ENCODE data around the gene MAP4. TPM values are rescaled to one million over a fixed set of nuclear protein-coding genes. Genes with fewer than 3 reads are reported as not detected.

MAP4 gene
- polyA plus RNA-seq, 1 donor from 2014 or later, result 186 TPM

- Histone ChIP-seq H3K27ac (ENCODE audit: low read length) (no peak overlapping the region), H3K27me3 (ENCODE audit: insufficient read depth, low read depth, low read length) (no peaks in the 10 kb centered on the region), H3K9me3 (ENCODE audit: low read length) (no peaks in the 10 kb centered on the region), H3K9ac (ENCODE audit: low read length) (no peak overlapping the region), H2AFZ (ENCODE audit: low read depth, low read length) (no peak overlapping the region), H3K79me2 (replicated peaks; ENCODE audit: insufficient read depth, low read length) (no peaks in the 10 kb centered on the region), H3K36me3 (ENCODE audit: insufficient read depth, low read length) (no peaks in the 10 kb centered on the region), H4K20me1 (ENCODE audit: insufficient read depth) (no peaks in the 10 kb centered on the region), H3F3A (ENCODE audit: insufficient read depth, low read length, poor library complexity, severe bottlenecking) (no peaks in the 10 kb centered on the region), H3K9me2 (ENCODE audit: insufficient read depth, low read length) (no peaks in the 10 kb centered on the region), H3K4me2 (ENCODE audit: low read length) (no peak overlapping the region), H3K4me3 (ENCODE audit: low read length) (no peak overlapping the region)
- TF ChIP-seq EZH2 (IDR thresholded peaks at IDR 0.05; ENCODE audit: borderline replicate concordance, insufficient read depth, low read length, poor library complexity, severe bottlenecking) (no peak), CTCF (IDR thresholded peaks at IDR 0.05; ENCODE audit: poor library complexity, severe bottlenecking) (no peak), SMC3 (conservative IDR thresholded peaks at IDR 0.05; ENCODE audit: poor library complexity) (no peak), POLR2AphosphoS5 (IDR thresholded peaks at IDR 0.05) (no peak), RAD21 (conservative IDR thresholded peaks at IDR 0.05) (no peak), MXI1 (conservative IDR thresholded peaks at IDR 0.05; ENCODE audit: poor library complexity, severe bottlenecking) (no peak), TAF1 (IDR thresholded peaks at IDR 0.05; ENCODE audit: low read depth) (no peak), REST (IDR thresholded peaks at IDR 0.05; ENCODE audit: borderline replicate concordance) (no peak), EP300 (conservative IDR thresholded peaks at IDR 0.05; ENCODE audit: poor library complexity, severe bottlenecking) (no peak)
Observed at GRCh38 chr3:47971081-47971480, 45.1 kb downstream of the MAP4 start.

GRCh38 chr3:47964740-47965139, 51.5 kb downstream of the MAP4 start:
- H3K27ac ChIP-seq (ENCODE audit: low read length), result no peak overlapping the region
- H3K9me2 ChIP-seq (ENCODE audit: insufficient read depth, low read length), result no peaks in the 10 kb centered on the region
- no peaks in the 10 kb centered on the region for H3K36me3 ChIP-seq (ENCODE audit: insufficient read depth, low read length)
- H3F3A ChIP-seq (ENCODE audit: insufficient read depth, low read length, poor library complexity, severe bottlenecking), result no peaks in the 10 kb centered on the region
- H3K27me3 ChIP-seq (ENCODE audit: insufficient read depth, low read depth, low read length), result no peaks in the 10 kb centered on the region
- no peak overlapping the region for H3K4me2 ChIP-seq (ENCODE audit: low read length)
- no peak overlapping the region for H3K4me3 ChIP-seq (ENCODE audit: low read length)
- H2AFZ ChIP-seq (ENCODE audit: low read depth, low read length), result no peak overlapping the region
- no peak overlapping the region for H3K9ac ChIP-seq (ENCODE audit: low read length)
- H3K9me3 ChIP-seq (ENCODE audit: low read length), result no peaks in the 10 kb centered on the region
- TF ChIP-seq EP300 (conservative IDR thresholded peaks at IDR 0.05; ENCODE audit: poor library complexity, severe bottlenecking) (no peak), POLR2AphosphoS5 (IDR thresholded peaks at IDR 0.05) (no peak), CTCF (IDR thresholded peaks at IDR 0.05; ENCODE audit: poor library complexity, severe bottlenecking) (no peak), MXI1 (conservative IDR thresholded peaks at IDR 0.05; ENCODE audit: poor library complexity, severe bottlenecking) (no peak), EZH2 (IDR thresholded peaks at IDR 0.05; ENCODE audit: borderline replicate concordance, insufficient read depth, low read length, poor library complexity, severe bottlenecking) (no peak), SMC3 (conservative IDR thresholded peaks at IDR 0.05; ENCODE audit: poor library complexity) (no peak), RAD21 (conservative IDR thresholded peaks at IDR 0.05) (no peak), TAF1 (IDR thresholded peaks at IDR 0.05; ENCODE audit: low read depth) (no peak), REST (IDR thresholded peaks at IDR 0.05; ENCODE audit: borderline replicate concordance) (no peak)
- no peaks in the 10 kb centered on the region for H3K79me2 ChIP-seq (replicated peaks; ENCODE audit: insufficient read depth, low read length)
- no peaks in the 10 kb centered on the region for H4K20me1 ChIP-seq (ENCODE audit: insufficient read depth)
